T-helper 17 cell (primary cell): ENCODE measurements around the gene FOXD4L1. TPM values are rescaled to one million over a fixed set of nuclear protein-coding genes. Genes with fewer than 3 reads are reported as not detected.
"Not testable (repeated sequence)": the region's sequence is repeated elsewhere in the genome, so short reads cannot be mapped to it uniquely, and the experiment has no call there.

ENCODE experiments used
- ATAC-seq: fragments of 150-1000 bp; cut with Tn5 transposase; 2 replicates; pipeline ENCODE4 v1.10.0; 2021; ENCODE audit warnings: mild to moderate bottlenecking, moderate library complexity
- DNase-seq, 3 donors: peaks; one replicate each; pipeline versions ENCODE4 v3.0.0 to v3.0.0-alpha.2; 2020 to 2021
- H3K9me3 ChIP-seq: one replicate; pipeline ENCODE4 v1.7.0; 2013; ENCODE audit warnings: low read length, mild to moderate bottlenecking; ENCODE audit not compliant: control insufficient read depth, poor library complexity, severe bottlenecking
- H3K27ac Mint-ChIP-seq: one replicate; pipeline ENCODE4 v1.8.0; 2022; ENCODE audit warnings: mild to moderate bottlenecking, moderate library complexity, mixed read lengths
- H3K27me3 Mint-ChIP-seq: one replicate; pipeline ENCODE4 v1.8.0; 2022; ENCODE audit warnings: mixed read lengths
- H3K36me3 Mint-ChIP-seq: one replicate; pipeline ENCODE4 v1.8.0; 2022; ENCODE audit warnings: low read depth, mixed read lengths
- H3K4me1 Mint-ChIP-seq: one replicate; pipeline ENCODE4 v1.8.0; 2022; ENCODE audit warnings: mild to moderate bottlenecking, mixed read lengths
- H3K4me3 Mint-ChIP-seq: one replicate; pipeline ENCODE4 v1.8.0; 2022; ENCODE audit warnings: mild to moderate bottlenecking, moderate library complexity, mixed read lengths
- total RNA-seq, 4 donors: library from RNA in 2 of 4; stranded (reverse) in 2 of 4; gene quantifications; one replicate each; pipeline ENCODE4 v1.2.3 and lab custom pipeline; 2022 to 2026

FOXD4L1 gene
- total RNA-seq, 2 donors from 2014 or later, result 0.10 TPM; not detected in 1

GRCh38 chr2:113508187-113508586 is 9.7 kb downstream of the FOXD4L1 start:
- H3K9me3 ChIP-seq, ATAC-seq, H3K36me3 Mint-ChIP-seq, H3K4me3 Mint-ChIP-seq, H3K27ac Mint-ChIP-seq, DNase-seq, H3K4me1 Mint-ChIP-seq: not testable (repeated sequence)
- H3K27me3 Mint-ChIP-seq, result peaks cover 16% of the 10 kb centered on the region

GRCh38 chr2:113510913-113511312 is 12.4 kb downstream of the FOXD4L1 start:
- not testable (repeated sequence) for DNase-seq, H3K4me1 Mint-ChIP-seq, H3K9me3 ChIP-seq, ATAC-seq, H3K36me3 Mint-ChIP-seq, H3K27ac Mint-ChIP-seq, H3K4me3 Mint-ChIP-seq
- peaks cover 19% of the 10 kb centered on the region for H3K27me3 Mint-ChIP-seq

GRCh38 chr2:113511859-113512258 is 13.4 kb downstream of the FOXD4L1 start:
- ATAC-seq, H3K4me1 Mint-ChIP-seq, H3K36me3 Mint-ChIP-seq: not testable (repeated sequence)

GRCh38 chr2:113515457-113515856 is 17.0 kb downstream of the FOXD4L1 start:
- H3K4me1 Mint-ChIP-seq, H3K27ac Mint-ChIP-seq, H3K36me3 Mint-ChIP-seq, ATAC-seq, H3K4me3 Mint-ChIP-seq, H3K27me3 Mint-ChIP-seq, DNase-seq, H3K9me3 ChIP-seq: not testable (repeated sequence)

More at GRCh38 chr2:113511859-113512258, 13.4 kb downstream of the FOXD4L1 start:
- H3K4me3 Mint-ChIP-seq, H3K9me3 ChIP-seq, DNase-seq, H3K27ac Mint-ChIP-seq: not testable (repeated sequence)
- H3K27me3 Mint-ChIP-seq, result peaks cover 19% of the 10 kb centered on the region

DNA sequence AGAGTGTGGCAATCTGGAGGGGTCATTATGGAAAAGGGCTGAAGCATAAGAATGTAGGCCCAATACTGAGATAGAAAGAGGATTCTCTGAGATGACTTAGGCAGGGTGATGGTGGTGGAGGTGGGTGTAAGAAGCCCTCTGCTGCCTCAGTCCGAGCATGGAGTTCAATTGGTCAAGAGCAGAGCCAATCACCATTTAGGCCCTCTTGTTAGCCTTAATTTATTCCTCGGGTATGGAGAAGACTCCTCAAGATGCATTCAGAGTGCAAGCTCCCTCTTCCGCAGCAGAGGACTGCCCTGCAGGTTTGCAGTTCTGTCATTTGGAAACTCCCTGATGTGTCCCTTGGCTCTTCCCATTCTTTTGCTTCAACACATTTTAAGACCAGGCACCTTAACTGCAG is 17.5 kb downstream of the FOXD4L1 start:
- not testable (repeated sequence) for H3K36me3 Mint-ChIP-seq, H3K27ac Mint-ChIP-seq, H3K4me3 Mint-ChIP-seq, H3K27me3 Mint-ChIP-seq, ATAC-seq, H3K9me3 ChIP-seq, DNase-seq, H3K4me1 Mint-ChIP-seq

- DNase-seq, ATAC-seq: not testable (repeated sequence)
Observed at GRCh38 chr2:113517025-113517424, 18.6 kb downstream of the FOXD4L1 start.

DNA sequence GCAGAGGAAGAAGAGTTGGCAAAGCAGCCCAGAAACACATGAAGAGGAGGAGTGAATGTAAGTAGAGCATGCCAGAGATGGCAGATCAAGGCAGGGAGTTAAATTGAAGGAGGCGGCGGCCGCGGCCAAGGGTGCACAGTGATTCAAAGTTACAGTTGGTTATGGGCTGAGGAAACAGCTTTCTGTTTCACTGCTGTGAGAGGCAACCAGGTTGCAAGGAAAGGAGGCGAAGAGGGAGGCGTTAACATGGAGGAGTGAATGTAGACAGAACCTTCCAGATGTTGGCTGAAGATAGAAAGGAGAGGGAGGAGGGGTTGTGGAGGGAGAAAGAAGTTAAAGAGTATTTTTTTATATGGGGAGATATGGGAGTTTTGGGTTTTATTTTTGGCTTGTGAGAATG is 22.4 kb downstream of the FOXD4L1 start:
- not testable (repeated sequence) for H3K9me3 ChIP-seq, H3K27me3 Mint-ChIP-seq, ATAC-seq

More at GRCh38 chr2:113517025-113517424, 18.6 kb downstream of the FOXD4L1 start:
- H3K4me3 Mint-ChIP-seq, H3K9me3 ChIP-seq, H3K27me3 Mint-ChIP-seq, H3K27ac Mint-ChIP-seq, H3K36me3 Mint-ChIP-seq, H3K4me1 Mint-ChIP-seq: not testable (repeated sequence)

GRCh38 chr2:113521492-113521891 is 23.0 kb downstream of the FOXD4L1 start:
- not testable (repeated sequence) for H3K36me3 Mint-ChIP-seq, ATAC-seq, H3K9me3 ChIP-seq, H3K4me3 Mint-ChIP-seq, H3K27me3 Mint-ChIP-seq, H3K27ac Mint-ChIP-seq, DNase-seq, H3K4me1 Mint-ChIP-seq

More for the DNA sequence above, 22.4 kb downstream of the FOXD4L1 start:
- H3K4me1 Mint-ChIP-seq, DNase-seq, H3K36me3 Mint-ChIP-seq, H3K4me3 Mint-ChIP-seq, H3K27ac Mint-ChIP-seq: not testable (repeated sequence)

DNA sequence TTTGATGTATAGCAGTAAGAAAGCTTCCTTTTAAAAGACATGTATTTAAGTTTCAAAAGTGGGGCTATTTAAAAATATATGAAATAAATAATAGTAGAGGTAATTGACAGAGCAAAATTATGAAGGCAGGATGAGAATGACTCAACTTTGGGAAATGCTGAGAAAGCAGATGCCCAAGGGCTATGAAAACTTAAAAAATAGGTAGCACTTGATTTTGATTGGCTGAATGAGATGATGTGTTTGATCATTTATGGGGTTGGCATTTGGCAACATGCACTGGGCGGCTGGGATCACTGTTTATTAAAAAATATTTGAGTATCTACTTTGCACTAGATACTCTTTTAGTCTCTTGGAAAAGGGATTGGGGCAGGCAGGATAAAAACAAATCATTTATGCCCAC is 26.5 kb downstream of the FOXD4L1 start:
- not testable (repeated sequence) for H3K27ac Mint-ChIP-seq, H3K4me1 Mint-ChIP-seq, H3K9me3 ChIP-seq, H3K27me3 Mint-ChIP-seq, DNase-seq, H3K36me3 Mint-ChIP-seq, H3K4me3 Mint-ChIP-seq, ATAC-seq

- DNase-seq, H3K9me3 ChIP-seq: not testable (repeated sequence)
- ATAC-seq, result peak; percentile 94
Observed at GRCh38 chr2:113527350-113528045, 29.0 kb downstream of the FOXD4L1 start.

GRCh38 chr2:113528126-113528525 is 29.7 kb downstream of the FOXD4L1 start:
- not testable (repeated sequence) for H3K4me1 Mint-ChIP-seq, H3K27me3 Mint-ChIP-seq, H3K36me3 Mint-ChIP-seq

More at GRCh38 chr2:113527350-113528045, 29.0 kb downstream of the FOXD4L1 start:
- not testable (repeated sequence) for H3K27me3 Mint-ChIP-seq, H3K4me1 Mint-ChIP-seq, H3K27ac Mint-ChIP-seq, H3K36me3 Mint-ChIP-seq, H3K4me3 Mint-ChIP-seq

DNA sequence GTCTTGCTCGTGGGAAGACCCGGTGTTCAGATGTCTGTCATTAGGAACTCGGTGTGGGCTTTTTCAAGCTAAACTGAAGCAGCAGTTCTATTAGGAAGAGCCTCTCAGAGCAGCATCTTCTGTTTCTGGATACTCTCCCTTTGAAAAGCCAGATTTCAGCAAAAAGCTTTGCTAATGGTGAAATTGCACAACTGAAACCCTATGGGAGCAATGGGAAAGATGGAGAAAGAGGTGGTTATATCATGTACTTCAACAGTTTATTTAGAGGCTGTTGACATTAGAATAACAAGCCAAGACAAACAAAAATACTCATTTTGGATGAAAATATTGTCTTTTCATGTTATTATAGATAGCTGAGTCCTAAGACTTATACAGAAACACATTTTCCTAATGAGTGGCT is 30.4 kb downstream of the FOXD4L1 start:
- not testable (repeated sequence) for H3K4me1 Mint-ChIP-seq, H3K36me3 Mint-ChIP-seq, H3K9me3 ChIP-seq, H3K27ac Mint-ChIP-seq, DNase-seq, H3K27me3 Mint-ChIP-seq, ATAC-seq, H3K4me3 Mint-ChIP-seq

More at GRCh38 chr2:113528126-113528525, 29.7 kb downstream of the FOXD4L1 start:
- H3K4me3 Mint-ChIP-seq, H3K27ac Mint-ChIP-seq, ATAC-seq, DNase-seq, H3K9me3 ChIP-seq: not testable (repeated sequence)

GRCh38 chr2:113532991-113533390 is 34.5 kb downstream of the FOXD4L1 start:
- not testable (repeated sequence) for DNase-seq, H3K4me1 Mint-ChIP-seq, H3K9me3 ChIP-seq, H3K4me3 Mint-ChIP-seq, H3K36me3 Mint-ChIP-seq, ATAC-seq, H3K27me3 Mint-ChIP-seq, H3K27ac Mint-ChIP-seq

DNA sequence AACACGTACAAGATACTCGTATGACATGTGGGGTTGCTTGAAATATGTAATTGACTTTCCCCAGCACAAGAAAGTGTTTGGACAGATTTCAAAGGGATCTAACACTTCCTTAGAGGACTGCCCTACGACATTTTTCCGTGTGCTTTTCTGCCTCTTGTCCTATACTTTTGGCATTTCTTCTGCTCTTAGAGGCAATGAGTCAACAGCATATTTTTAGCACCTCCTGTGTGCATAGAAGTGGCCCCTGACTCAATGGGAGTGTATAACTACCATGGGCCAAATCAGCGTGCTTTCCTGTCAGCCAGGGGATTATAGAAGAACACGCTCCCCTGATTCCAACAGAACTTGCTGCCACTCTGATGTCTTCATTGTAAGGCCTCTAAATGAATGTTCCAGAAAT is 38.1 kb downstream of the FOXD4L1 start:
- H3K9me3 ChIP-seq, H3K4me1 Mint-ChIP-seq, H3K36me3 Mint-ChIP-seq, H3K27me3 Mint-ChIP-seq, H3K4me3 Mint-ChIP-seq, H3K27ac Mint-ChIP-seq, DNase-seq, ATAC-seq: not testable (repeated sequence)
